ENCODE results near the gene CXCL17.
"Not testable (repeated sequence)": the region's sequence is repeated elsewhere in the genome, so short reads cannot be mapped to it uniquely, and the experiment has no call there.

The CXCL17 gene

DNA sequence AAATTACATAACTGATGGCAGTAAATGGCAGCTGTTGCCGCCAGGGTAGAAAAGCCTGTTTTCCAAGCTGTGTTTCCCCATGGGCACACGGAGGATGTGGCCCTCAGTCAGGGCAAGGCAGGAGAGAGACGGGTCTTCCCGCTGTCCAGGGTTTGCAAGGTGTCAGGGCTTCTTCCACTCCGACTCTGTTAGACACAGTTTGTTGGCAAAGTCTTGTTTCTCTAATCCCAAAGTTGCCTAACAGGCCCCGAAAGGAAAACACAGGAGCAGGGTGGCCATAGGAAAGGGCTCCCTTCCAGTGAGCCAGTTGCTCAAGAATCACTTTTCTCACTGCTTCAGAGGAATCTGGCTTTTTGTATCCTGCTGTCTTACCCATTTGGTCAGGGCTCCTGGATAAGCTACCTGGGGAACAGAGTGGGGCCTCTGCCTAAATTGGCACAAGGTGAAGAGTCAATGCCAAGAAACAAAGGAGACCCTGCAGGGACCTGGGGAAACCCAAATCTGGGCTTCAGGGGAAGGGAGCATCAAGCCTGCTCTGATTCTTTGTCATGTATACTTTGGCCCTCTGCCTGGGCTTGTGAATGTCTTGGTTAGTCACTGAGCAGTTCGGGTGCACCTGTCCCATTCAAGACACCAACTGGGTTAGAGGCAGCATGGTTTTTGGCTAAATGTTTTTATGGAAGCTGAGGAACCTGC, 29.0 kb upstream of the CXCL17 start:
- peaks cover 15% of the 10 kb centered on the region for H3K27me3 Mint-ChIP-seq (ENCODE audit: low read depth)
- peaks cover 12% of the 10 kb centered on the region for H3K4me1 Mint-ChIP-seq (ENCODE audit: low read depth)
- H3K4me3 Mint-ChIP-seq: no peak overlapping the region
- H3K27ac Mint-ChIP-seq: no peak overlapping the region
- no peaks in the 10 kb centered on the region for H3K36me3 Mint-ChIP-seq (ENCODE audit: low read depth)
- H3K9me3 Mint-ChIP-seq: no peaks in the 10 kb centered on the region

DNA sequence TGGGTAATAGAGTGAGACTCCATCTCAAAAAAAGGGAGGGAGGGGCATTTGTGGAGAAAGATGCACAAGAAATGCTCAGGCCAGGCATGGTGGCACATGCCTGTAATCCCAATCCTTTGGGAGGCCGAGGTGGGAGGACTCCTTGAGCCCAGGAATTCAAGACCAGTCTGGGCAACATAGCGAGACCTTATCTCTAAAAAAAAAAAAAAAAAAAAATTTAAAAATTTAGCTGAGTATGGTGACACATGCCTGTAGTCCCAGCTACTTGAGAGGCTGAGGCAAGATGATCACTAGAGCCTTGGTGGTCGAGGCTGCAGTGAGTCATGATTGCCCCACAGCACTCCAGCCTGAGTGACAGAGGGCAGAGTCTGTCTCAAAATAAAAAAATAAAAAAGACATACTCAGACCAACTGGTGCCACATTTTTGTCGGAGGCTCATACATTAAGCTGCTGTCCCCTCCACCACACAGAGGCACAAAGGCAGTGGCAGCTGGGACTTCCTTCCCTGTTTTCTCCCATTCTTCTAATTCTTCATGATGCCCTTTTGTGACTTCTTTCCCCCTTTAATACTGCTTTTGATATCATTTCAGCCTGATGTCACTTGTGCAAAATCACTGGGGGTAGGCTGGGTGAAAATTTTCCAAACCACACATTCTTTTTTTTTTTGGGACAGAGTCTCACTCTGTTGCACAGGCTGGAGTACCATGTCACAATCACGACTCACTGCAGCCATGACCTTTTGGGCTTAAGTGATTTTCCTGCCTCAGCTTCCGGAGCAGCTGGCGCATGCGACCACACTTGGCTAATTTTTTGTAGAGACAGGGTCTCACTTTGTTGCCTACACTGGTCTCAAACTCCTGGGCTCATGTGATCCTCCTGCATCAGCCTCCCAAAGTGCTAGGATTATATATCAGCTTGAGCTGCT, 26.8 kb upstream of the CXCL17 start:
- no peak overlapping the region for H3K4me3 Mint-ChIP-seq
- no peak overlapping the region for H3K27ac Mint-ChIP-seq
- no peaks in the 10 kb centered on the region for H3K36me3 Mint-ChIP-seq (ENCODE audit: low read depth)
- peaks cover 21% of the 10 kb centered on the region for H3K4me1 Mint-ChIP-seq (ENCODE audit: low read depth)
- peaks cover 6% of the 10 kb centered on the region for H3K27me3 Mint-ChIP-seq (ENCODE audit: low read depth)
- no peaks in the 10 kb centered on the region for H3K9me3 Mint-ChIP-seq

DNA sequence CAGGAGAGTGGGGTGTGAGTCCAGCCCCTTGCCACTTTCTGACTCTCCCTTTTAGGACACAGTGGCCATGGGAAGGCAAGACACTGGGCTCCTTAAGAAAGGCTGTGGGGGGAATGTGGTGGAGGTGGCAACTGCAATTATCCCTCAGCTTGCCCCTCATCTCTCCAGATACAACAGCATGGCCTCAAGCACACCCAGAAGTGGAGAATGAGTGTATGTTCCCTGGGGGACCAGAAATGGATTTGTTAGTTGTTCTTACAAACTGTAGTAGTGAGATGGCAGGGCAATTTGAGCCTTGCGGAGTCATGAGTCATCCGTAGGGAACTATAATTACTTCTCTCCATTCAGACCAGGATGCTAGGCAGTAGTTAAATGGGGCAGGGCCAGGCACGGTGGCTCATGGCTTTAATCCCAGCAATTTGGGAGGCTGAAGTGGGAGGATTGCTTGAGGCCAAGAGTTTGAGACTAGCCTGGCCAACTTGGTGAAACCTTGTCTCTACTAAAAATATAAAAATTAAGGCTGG, 25.6 kb upstream of the CXCL17 start:
- H3K27ac Mint-ChIP-seq: no peak overlapping the region
- H3K36me3 Mint-ChIP-seq (ENCODE audit: low read depth): no peaks in the 10 kb centered on the region
- H3K9me3 Mint-ChIP-seq: no peaks in the 10 kb centered on the region
- peaks cover 5% of the 10 kb centered on the region for H3K27me3 Mint-ChIP-seq (ENCODE audit: low read depth)
- no peak overlapping the region for H3K4me3 Mint-ChIP-seq
- peaks cover 21% of the 10 kb centered on the region for H3K4me1 Mint-ChIP-seq (ENCODE audit: low read depth)

DNA sequence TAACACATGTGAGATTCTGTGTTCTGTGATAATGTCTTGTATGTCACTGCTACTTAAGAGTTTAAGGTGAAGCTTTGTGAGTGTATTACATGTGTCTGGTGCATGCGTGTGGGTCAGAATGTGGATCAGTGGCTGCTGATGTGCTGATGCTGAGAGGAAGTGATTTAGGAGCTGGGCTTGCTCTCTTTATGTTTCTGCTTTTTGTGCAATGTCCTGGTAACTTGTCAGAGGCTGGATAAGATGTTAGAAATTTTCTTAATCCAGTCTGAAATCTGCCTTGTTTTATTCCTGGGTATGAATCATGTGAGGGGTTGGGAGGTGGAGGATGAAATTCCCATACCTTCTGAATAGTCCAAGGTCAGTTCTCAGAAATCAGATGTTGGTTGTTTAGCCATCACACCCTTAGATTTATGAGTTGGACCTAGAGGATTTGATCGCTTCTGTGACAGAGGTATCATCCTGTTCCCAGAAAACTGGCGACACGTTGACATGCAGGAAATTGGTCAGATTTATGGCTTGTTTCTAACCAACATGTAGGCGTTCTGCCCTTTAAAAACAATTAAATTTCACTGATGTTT, 24.5 kb upstream of the CXCL17 start:
- peaks cover 21% of the 10 kb centered on the region for H3K4me1 Mint-ChIP-seq (ENCODE audit: low read depth)
- H3K27me3 Mint-ChIP-seq (ENCODE audit: low read depth): no peaks in the 10 kb centered on the region
- H3K4me3 Mint-ChIP-seq: peak overlapping the region; percentile 29
- peak overlapping the region; percentile 64 for H3K27ac Mint-ChIP-seq
- no peaks in the 10 kb centered on the region for H3K36me3 Mint-ChIP-seq (ENCODE audit: low read depth)
- H3K9me3 Mint-ChIP-seq: no peaks in the 10 kb centered on the region

DNA sequence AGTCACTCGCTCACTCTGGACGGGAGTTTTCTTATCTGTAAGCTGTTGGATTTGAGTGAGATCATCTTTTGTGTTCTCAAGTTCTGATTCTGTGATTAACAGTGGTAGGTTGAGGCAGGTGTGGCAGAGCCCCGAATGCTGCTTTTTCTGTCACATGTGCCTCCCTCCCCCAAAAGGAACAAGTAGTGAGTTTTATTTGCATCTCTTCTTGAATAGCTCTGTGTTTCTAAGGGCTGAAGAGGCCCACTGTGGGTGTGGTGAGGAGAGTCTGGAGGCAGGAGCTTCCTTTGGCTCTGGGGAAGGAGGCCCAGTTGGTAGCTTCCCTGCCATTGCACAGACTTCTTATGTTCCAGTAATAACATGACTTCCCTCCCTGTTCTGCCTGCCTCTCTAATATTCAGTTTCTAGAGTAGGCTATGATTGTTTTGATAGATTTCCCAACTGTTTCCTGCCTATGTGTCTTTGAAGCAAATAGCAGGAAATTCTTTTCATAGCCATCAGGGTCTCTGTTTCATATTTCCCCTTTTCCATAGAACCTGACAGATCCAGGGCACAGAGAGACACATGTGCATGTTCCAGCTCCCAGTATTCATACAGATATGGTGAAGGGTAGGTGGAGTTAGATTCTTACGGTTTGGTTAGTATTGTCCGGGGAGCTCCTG, 23.9 kb upstream of the CXCL17 start:
- peak overlapping the region; percentile 64 for H3K27ac Mint-ChIP-seq
- H3K36me3 Mint-ChIP-seq (ENCODE audit: low read depth): no peaks in the 10 kb centered on the region
- no peaks in the 10 kb centered on the region for H3K9me3 Mint-ChIP-seq
- H3K4me1 Mint-ChIP-seq (ENCODE audit: low read depth): peaks cover 21% of the 10 kb centered on the region
- no peaks in the 10 kb centered on the region for H3K27me3 Mint-ChIP-seq (ENCODE audit: low read depth)
- peak overlapping the region; percentile 29 for H3K4me3 Mint-ChIP-seq

DNA sequence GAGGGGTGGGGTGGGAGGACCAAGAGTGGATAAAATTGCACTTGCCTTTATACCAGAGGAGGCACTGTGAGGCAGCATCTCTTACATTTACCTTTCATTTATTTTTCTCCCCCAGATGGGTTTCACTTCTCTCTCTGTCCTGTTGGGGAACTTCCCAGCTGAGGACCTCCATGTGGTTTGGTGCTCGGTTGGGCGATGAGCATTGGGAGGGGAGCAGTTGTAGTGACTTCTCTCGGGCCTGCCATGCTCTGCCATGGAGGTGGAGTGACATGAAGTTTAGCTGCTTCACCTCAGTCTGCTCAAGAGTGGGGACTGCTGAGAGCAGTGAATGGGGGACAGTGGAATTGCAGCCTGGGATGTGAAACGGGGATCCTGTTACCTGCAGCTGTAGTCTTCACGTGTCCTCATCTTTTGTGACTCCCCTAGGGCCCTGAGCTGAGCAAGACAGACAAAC, 23.1 kb upstream of the CXCL17 start:
- Mint-ChIP-seq H3K27me3 (ENCODE audit: low read depth) (no peaks in the 10 kb centered on the region), H3K4me1 (ENCODE audit: low read depth) (peaks cover 21% of the 10 kb centered on the region), H3K36me3 (ENCODE audit: low read depth) (no peaks in the 10 kb centered on the region), H3K27ac (no peak overlapping the region), H3K4me3 (no peak overlapping the region), H3K9me3 (no peaks in the 10 kb centered on the region)

DNA sequence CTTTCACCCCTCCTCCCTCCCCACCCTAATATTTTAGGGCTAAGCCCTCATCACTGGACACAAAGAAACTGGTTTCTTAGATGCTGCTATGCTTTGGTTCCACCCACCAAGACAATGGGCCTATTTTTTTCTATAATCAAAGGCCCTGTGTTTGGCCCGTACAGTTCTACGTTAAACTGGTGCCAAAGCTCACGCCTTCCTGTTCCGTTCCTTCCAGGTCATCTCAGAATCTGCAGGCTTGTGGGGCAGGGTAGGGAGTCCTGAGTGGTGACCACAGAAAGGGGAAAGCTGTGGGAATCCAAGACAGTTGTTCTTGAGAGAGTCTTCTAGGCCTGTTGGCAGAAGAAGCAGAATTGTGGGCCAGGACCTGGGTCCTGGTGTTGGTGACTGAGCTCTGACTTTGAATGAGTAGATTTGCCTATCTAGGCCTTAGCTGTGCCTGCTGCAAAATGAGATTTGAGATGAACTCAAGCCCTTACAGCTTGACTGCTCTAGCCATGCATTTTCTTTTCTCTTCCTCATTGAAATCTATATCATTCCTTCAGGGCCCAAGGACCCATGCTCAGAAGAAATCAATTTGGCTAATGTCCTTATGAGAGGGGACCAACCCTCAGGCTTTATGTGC, 19.1 kb upstream of the CXCL17 start:
- no peak overlapping the region for H3K4me3 Mint-ChIP-seq
- peaks cover 12% of the 10 kb centered on the region for H3K4me1 Mint-ChIP-seq (ENCODE audit: low read depth)
- H3K9me3 Mint-ChIP-seq: no peaks in the 10 kb centered on the region
- no peak overlapping the region for H3K27ac Mint-ChIP-seq
- H3K27me3 Mint-ChIP-seq (ENCODE audit: low read depth): no peaks in the 10 kb centered on the region
- H3K36me3 Mint-ChIP-seq (ENCODE audit: low read depth): no peaks in the 10 kb centered on the region

DNA sequence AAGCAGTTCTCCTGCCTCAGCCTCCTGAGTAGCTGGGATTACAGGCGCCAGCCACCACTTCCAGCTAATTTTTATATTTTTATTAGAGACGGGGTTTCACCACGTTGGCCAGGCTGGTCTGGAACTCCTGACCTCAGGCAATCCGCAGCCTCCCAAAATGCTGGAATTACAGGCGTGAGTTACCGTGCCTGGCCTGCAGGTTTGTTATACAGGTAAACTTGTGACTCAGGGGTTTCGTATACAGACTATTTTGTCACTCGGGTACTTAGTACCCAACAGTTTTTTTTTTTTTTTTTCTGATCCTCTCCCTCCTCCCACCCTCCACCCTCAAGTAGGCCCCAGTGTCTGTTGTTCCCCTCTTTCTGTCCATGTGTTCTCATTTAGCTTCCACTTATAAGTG, 18.5 kb upstream of the CXCL17 start:
- not testable (repeated sequence) for H3K36me3 Mint-ChIP-seq (ENCODE audit: low read depth); H3K27me3 Mint-ChIP-seq (ENCODE audit: low read depth); H3K9me3 Mint-ChIP-seq; H3K4me1 Mint-ChIP-seq (ENCODE audit: low read depth); H3K4me3 Mint-ChIP-seq; H3K27ac Mint-ChIP-seq

DNA sequence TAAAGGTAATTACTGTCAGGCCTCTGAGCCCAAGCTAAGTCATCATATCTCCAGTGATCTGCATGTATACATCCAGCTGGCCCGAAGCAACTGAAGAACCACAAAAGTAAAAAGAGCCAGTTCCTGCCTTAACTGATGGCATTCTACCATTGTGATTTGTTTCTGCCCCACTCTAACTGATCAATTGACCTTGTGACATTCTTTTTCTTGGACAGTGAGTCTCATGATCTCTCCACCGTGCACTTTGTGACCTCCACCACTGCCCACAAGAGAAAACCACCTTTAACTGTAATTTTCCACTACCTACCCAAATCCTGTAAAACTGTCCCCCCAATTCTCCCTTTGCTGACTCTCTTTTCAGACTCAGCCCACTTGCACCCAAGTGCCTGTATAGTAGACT, 17.2 kb upstream of the CXCL17 start:
- Mint-ChIP-seq H3K4me1 (ENCODE audit: low read depth) (peaks cover 6% of the 10 kb centered on the region), H3K36me3 (ENCODE audit: low read depth) (no peaks in the 10 kb centered on the region), H3K27me3 (ENCODE audit: low read depth) (no peaks in the 10 kb centered on the region), H3K9me3 (no peaks in the 10 kb centered on the region), H3K4me3 (no peak overlapping the region), H3K27ac (no peak overlapping the region)

DNA sequence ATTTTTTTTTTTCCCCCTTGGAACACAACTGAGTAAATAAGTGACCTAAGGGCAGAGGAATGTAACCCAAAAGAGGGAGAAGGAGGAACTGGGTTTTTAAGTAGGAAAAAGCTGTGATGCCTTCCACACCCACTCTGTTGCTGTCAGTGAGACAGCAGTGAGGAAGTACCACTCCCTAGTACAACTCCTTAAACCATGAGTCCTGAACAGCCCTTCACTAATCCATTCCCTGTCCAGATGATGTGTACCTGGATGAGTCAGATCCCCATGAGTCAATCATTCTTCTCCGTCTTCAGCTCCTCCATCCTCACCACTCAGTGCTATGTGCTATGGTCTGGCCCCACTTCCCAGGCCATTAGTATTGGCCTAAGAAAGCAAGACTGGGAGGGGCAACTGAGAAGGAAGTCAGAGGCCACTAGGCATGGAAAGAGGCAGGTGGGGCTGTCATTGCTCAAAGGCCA, 12.9 kb upstream of the CXCL17 start:
- H3K4me1 Mint-ChIP-seq (ENCODE audit: low read depth): peaks cover 12% of the 10 kb centered on the region
- H3K4me3 Mint-ChIP-seq: no peak overlapping the region

DNA sequence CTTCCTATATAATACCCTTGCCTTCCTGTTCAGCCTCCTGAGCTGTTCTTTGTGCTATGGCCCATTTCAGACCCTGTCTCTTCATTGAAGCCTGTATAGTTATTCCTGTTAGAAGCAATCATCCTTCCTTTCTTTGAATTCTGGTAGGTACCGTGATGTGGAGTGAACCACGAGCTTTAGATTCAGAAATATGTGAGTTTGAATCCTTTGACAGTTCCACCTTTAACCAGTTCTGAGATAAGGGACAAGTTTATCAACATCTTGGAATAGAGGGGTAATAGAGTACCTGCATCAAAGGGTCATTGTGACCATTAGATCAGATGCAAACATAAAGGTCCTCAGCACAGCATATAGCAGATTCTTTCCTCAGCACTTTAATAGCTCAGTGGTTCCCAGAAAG, 12.3 kb upstream of the CXCL17 start:
- Mint-ChIP-seq H3K27me3 (ENCODE audit: low read depth) (peaks cover 5% of the 10 kb centered on the region), H3K9me3 (no peaks in the 10 kb centered on the region), H3K27ac (no peak overlapping the region), H3K36me3 (ENCODE audit: low read depth) (no peaks in the 10 kb centered on the region), H3K4me1 (ENCODE audit: low read depth) (peaks cover 12% of the 10 kb centered on the region), H3K4me3 (no peak overlapping the region)

More for the DNA sequence above, 12.9 kb upstream of the CXCL17 start:
- Mint-ChIP-seq H3K36me3 (ENCODE audit: low read depth) (no peaks in the 10 kb centered on the region), H3K9me3 (no peaks in the 10 kb centered on the region), H3K27me3 (ENCODE audit: low read depth) (peaks cover 5% of the 10 kb centered on the region), H3K27ac (no peak overlapping the region)

DNA sequence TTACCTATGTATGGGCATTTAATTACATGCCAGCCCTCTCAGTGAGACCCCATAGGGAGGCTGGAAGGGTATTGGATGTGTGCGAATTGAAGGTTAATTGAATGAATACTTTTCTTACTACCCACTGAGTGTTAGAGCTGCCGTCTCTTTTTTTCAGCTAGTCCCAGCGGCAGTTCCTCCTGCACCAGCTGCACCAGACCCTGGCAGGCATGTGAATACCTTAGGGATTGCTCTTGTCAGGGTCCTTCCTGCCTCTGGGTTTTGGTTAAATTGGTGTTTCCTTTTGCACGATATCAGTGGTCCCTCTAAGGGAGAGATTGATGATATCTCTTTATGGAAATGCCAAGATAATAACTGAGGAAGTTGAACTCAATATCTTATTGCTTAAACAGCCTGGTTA, 9.8 kb upstream of the CXCL17 start:
- no peak overlapping the region for H3K27ac Mint-ChIP-seq
- peaks cover 10% of the 10 kb centered on the region for H3K4me1 Mint-ChIP-seq (ENCODE audit: low read depth)
- H3K4me3 Mint-ChIP-seq: no peak overlapping the region
- H3K27me3 Mint-ChIP-seq (ENCODE audit: low read depth): peaks cover 5% of the 10 kb centered on the region
- no peaks in the 10 kb centered on the region for H3K36me3 Mint-ChIP-seq (ENCODE audit: low read depth)
- no peaks in the 10 kb centered on the region for H3K9me3 Mint-ChIP-seq

DNA sequence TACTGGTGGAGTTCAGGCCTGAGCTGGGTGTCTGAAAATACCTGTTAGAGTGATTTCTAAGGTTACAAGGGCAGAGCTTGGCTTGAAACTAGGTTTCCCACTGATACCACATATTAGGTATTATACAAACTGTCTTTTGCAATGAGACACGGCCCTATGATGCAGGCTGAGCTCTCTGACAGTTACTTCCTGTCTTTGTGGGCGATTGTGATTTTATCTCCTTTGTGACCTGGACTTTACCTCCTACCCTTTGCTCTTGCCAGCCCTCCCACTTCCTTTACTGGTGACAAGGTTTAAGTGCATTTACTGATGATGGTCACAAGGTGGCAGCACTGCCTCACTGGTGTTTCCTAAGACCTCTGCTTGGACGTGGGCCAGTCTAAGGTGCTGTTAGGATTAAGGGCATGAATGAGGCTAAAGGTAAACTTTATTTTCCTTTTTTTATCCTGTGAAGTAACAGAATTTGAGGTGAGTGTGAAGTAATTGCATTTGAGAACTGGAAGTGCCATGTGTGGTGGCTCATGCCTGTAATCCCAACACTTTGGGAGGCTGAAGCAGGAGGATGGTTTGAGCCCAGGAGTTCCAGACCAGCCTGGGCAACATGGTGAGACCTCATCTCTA, 7.7 kb upstream of the CXCL17 start:
- H3K4me1 Mint-ChIP-seq (ENCODE audit: low read depth): peaks cover 7% of the 10 kb centered on the region
- H3K27ac Mint-ChIP-seq: no peak overlapping the region
- no peak overlapping the region for H3K4me3 Mint-ChIP-seq
- H3K9me3 Mint-ChIP-seq: no peaks in the 10 kb centered on the region
- no peaks in the 10 kb centered on the region for H3K36me3 Mint-ChIP-seq (ENCODE audit: low read depth)
- peaks cover 5% of the 10 kb centered on the region for H3K27me3 Mint-ChIP-seq (ENCODE audit: low read depth)
